Gastrocnemius medialis (tissue), 4 donors: ENCODE measurements around the gene DBF4B. TPM values are rescaled to one million over a fixed set of nuclear protein-coding genes. Genes with fewer than 3 reads are reported as not detected.

ENCODE experiments used
- ATAC-seq, 2 donors: fragments of 150-250 bp; one replicate each; pipeline ENCODE4 v1.9.1; 2016
- DNase-seq, 2 donors: peaks; one replicate each; pipeline ENCODE4 v3.0.0-alpha.2; 2019
- H3K27ac ChIP-seq, 4 donors: fragments of 200-600 bp; sonication (generic); 1 replicate in 1 of 4; 2 replicates in 3 of 4; pipeline ENCODE4 v1.5.1; 2016 to 2018; ENCODE audit warnings: mild to moderate bottlenecking in 2 of 4, moderate library complexity in 1 of 4
- H3K27me3 ChIP-seq, 3 donors: fragments of 200-600 bp; sonication (generic) in 2 of 3; 1 replicate in 1 of 3; 2 replicates in 2 of 3; pipeline versions ENCODE4 v1.5.1 to v1.6.0; 2016 to 2019; ENCODE audit warnings: mild to moderate bottlenecking in 1 of 3, moderate library complexity in 1 of 3
- H3K36me3 ChIP-seq, 2 donors: fragments of 200-600 bp; sonication (generic) in 1 of 2; one replicate each; pipeline ENCODE4 v1.5.1; 2017 to 2018
- H3K4me1 ChIP-seq, 2 donors: fragments of 200-600 bp; sonication (generic) in 1 of 2; one replicate each; pipeline ENCODE4 v1.5.1; 2016 to 2017; ENCODE audit warnings: mild to moderate bottlenecking in 2 of 2
- H3K4me3 ChIP-seq, 4 donors: fragments of 200-600 bp; sonication (generic) in 3 of 4; 1 replicate in 1 of 4; 2 replicates in 3 of 4; pipeline ENCODE4 v1.5.1; 2016 to 2019; ENCODE audit warnings: mild to moderate bottlenecking in 2 of 4
- H3K9me3 ChIP-seq, 3 donors: fragments of 200-600 bp; sonication (generic) in 2 of 3; 1 replicate in 1 of 3; 2 replicates in 2 of 3; pipeline ENCODE4 v1.5.1; 2016 to 2019
- CTCF ChIP-seq, 5 experiments: fragments of 450-650 bp in 3 of 5; fragments of 200-600 bp in 2 of 5; sonication (generic) in 2 of 5; IDR thresholded peaks in 4 of 5; conservative IDR thresholded peaks in 1 of 5; 1 replicate in 4 of 5; 2 replicates in 1 of 5; pipeline ENCODE4 v1.5.1; 2016 to 2019; ENCODE audit warnings: antibody characterized with exemption in 5 of 5, mild to moderate bottlenecking in 3 of 5, moderate library complexity in 3 of 5
- POLR2A ChIP-seq, 2 donors: fragments of 450-650 bp; IDR thresholded peaks; one replicate each; pipeline ENCODE4 v1.6.1; 2017; ENCODE audit warnings: antibody characterized with exemption in 2 of 2, mild to moderate bottlenecking in 2 of 2, moderate library complexity in 2 of 2
- in situ Hi-C, 4 donors: fragments of 200-750 bp; cut with MboI; loops; one replicate each; pipeline versions ENCODE4 v1.15.0 to v1.8.0; 2017; ENCODE audit warnings: low sequenced_read_pairs in 4 of 4
- intact Hi-C: fragments of 100-400 bp; cut with DNase I; formaldehyde crosslinking; loops from one replicate; pipeline ENCODE4 v1.15.1; 2023; ENCODE audit warnings: low total_unique reads
- total RNA-seq, 4 donors: library from RNA; depleted of rRNA; stranded (reverse); fragments of >200 nt; gene quantifications; one replicate each; pipeline versions ENCODE4 v1.1.0 to v1.2.3, GENCODE V29; 2016

DBF4B gene
- total RNA-seq, 4 donors from 2014 or later, result 0.63 to 2.9 (median 1.7) TPM

- Histone ChIP-seq H3K27ac (no peak overlapping the region), H3K4me1 (peaks cover 0 to 6% of the 10 kb centered on the region in 2 donors), H3K27me3 (peaks cover 24 to 29% (median 29%) of the 10 kb centered on the region in 3 donors), H3K9me3 (no peaks in the 10 kb centered on the region), H3K4me3 (no peak overlapping the region), H3K36me3 (no peaks in the 10 kb centered on the region)
- no peak for DNase-seq
- TF ChIP-seq CTCF (IDR thresholded peaks at IDR 0.05 in 4 of 5, conservative IDR thresholded peaks at IDR 0.05 in 1 of 5), result no peak
- TF ChIP-seq POLR2A (IDR thresholded peaks at IDR 0.05), result no peak
- in situ Hi-C loops (loop anchor here in 1 of 4 donors (25.0 kb wide), 1 partner anchor 275 kb away; no protein-coding TSS in a partner anchor), intact Hi-C loops (no loop called here)
- no peak for ATAC-seq
These were observed 53.7 kb downstream of the DBF4B start for GRCh38 chr17:44761932-44762810.

GRCh38 chr17:44763170-44763569, 54.7 kb downstream of the DBF4B start:
- TF ChIP-seq POLR2A (IDR thresholded peaks at IDR 0.05) (no peak), CTCF (IDR thresholded peaks at IDR 0.05 in 4 of 5, conservative IDR thresholded peaks at IDR 0.05 in 1 of 5) (no peak)
- Histone ChIP-seq H3K4me1 (peaks cover 0 to 6% of the 10 kb centered on the region in 2 donors), H3K9me3 (no peaks in the 10 kb centered on the region), H3K36me3 (no peaks in the 10 kb centered on the region), H3K4me3 (no peak overlapping the region), H3K27ac (no peak overlapping the region), H3K27me3 (peaks cover 15 to 19% (median 19%) of the 10 kb centered on the region in 3 donors)
- ATAC-seq (no peak), DNase-seq (no peak)
- in situ Hi-C loops, result loop anchor here in 1 of 4 donors (25.0 kb wide), 1 partner anchor 274 kb away; no protein-coding TSS in a partner anchor
- intact Hi-C loops, result no loop called here

GRCh38 chr17:44765965-44766364, 57.5 kb downstream of the DBF4B start:
- TF ChIP-seq CTCF (IDR thresholded peaks at IDR 0.05 in 4 of 5, conservative IDR thresholded peaks at IDR 0.05 in 1 of 5) (no peak), POLR2A (IDR thresholded peaks at IDR 0.05) (no peak)
- Histone ChIP-seq H3K9me3 (no peaks in the 10 kb centered on the region), H3K4me1 (no peaks in the 10 kb centered on the region), H3K27ac (no peak overlapping the region), H3K4me3 (no peak overlapping the region), H3K36me3 (no peaks in the 10 kb centered on the region), H3K27me3 (no peaks in the 10 kb centered on the region)
- in situ Hi-C loops, result loop anchor here in 1 of 4 donors (25.0 kb wide), 1 partner anchor 271 kb away; no protein-coding TSS in a partner anchor
- DNase-seq (no peak), ATAC-seq (no peak)
- intact Hi-C loops, result no loop called here

- Histone ChIP-seq H3K27me3 (no peaks in the 10 kb centered on the region), H3K27ac (no peak overlapping the region), H3K9me3 (no peaks in the 10 kb centered on the region), H3K4me1 (no peaks in the 10 kb centered on the region), H3K4me3 (no peak overlapping the region), H3K36me3 (no peaks in the 10 kb centered on the region)
- no peak for TF ChIP-seq CTCF (IDR thresholded peaks at IDR 0.05 in 4 of 5, conservative IDR thresholded peaks at IDR 0.05 in 1 of 5)
- TF ChIP-seq POLR2A (IDR thresholded peaks at IDR 0.05), result no peak
- intact Hi-C loops (no loop called here), in situ Hi-C loops (loop anchor here in 1 of 4 donors (25.0 kb wide), 1 partner anchor 271 kb away; no protein-coding TSS in a partner anchor)
- ATAC-seq (no peak), DNase-seq (no peak)
These were observed 58.1 kb downstream of the DBF4B start for GRCh38 chr17:44766409-44767038.
